DMS53 treated with DMSO at 0.1 percent for 48 hours (cell line): ENCODE measurements around the gene ANKRD55.

Experiments used
- DNase-seq: peaks from one replicate; lab custom pipeline; 2025; ENCODE audit not compliant: unreplicated experiment; lab: John Stamatoyannopoulos, UW

The ANKRD55 gene

DNA sequence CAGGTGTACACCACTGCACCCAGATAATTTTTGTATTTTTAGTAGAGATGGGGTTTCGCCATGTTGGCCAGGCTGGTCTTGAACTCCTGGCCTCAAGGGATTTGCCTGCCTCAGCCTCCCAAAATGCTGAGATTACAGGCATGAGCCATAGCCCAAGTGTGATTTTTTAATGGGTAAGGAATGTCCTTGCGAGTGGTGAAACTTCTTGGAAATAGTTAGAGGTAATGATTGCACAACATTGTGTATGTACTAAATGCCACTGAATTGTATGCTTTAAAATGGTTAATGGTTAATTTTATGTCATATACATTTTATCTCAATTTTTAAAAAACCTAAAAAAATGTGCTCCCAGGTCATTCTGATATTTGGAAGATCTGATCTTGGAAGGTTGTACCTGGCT lies 178.5 kb downstream of the ANKRD55 start:
- DNase-seq = no peak

DNA sequence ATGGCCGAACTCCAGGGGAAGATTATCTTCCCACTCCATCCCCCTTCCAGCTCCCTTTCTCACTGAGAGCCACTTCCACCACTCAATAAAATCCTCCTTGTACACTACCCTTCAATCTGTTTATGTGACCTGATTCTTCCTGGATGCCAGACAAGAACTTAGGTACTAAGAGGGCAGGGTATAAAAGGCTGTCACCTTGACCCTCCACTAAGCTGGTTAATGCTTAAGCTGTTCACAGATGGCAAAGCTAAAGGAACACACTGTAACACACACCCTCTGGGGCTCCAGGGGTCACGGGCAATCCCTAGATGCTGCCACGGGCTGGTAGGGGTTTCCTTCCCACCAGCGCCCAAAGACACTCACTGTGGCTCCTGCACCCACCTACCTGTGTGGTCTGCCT lies 179.8 kb downstream of the ANKRD55 start:
- no peak for DNase-seq

DNA sequence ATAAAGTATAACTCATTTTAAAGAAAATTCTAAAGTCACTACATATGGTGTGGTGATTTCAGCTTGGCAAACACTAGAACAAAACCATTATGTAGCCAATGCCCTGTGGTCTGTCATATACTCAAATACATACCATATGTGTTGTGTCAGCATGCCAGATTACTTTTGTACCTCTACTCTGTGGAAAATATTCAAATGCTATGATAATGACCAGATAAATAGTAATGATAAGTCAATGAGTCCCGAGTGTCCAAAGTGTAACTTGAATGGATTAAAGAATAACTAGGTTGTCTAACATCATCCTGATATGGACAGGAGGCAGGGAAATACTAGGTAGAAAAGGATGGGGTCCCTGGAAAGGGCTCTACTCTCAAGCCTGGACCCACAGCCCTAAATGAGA lies 180.4 kb downstream of the ANKRD55 start:
- no peak for DNase-seq

DNA sequence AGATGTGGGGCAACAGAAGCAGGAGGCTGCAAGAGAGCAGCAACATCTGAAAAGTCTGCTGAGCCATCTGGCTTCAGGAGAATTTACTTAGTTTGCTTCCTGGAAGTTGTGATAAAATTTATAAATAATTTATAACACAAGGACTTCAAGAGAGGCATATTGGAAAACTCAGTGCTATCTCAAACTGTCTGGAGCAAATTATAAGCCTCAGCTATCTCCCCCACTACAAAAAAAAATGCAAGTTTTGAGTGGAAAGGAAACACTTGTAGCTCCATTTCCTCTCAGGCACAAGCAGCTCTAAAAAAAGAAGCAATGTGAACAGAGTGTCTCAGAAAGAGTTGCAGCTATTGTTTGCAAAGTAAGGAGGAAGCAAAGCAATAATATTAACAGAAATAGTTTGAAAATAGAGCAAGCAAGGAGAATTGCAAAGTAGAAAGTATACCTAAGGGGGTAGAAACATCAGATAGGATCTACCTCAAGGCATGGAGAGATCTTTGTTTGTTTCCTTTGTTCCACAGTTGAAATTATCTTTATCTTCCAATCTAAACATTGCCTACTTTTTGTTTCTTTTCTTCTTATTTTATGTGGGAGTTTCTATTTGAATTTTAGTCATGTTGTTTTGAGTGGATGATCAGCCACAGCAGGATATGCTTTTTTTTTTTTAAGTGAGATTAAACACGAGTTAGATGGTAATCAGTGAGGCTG lies 182.4 kb downstream of the ANKRD55 start:
- peak; percentile 28 for DNase-seq
